T-helper 1 cell treated with Interleukin-12 subunit alpha and Interleukin-12 subunit beta and Interleukin-4 antibody, amounts not matched to agents 30 ng/mL and 1 ng/mL, for 36 hours (primary cell): ENCODE data around the gene SLC5A9. TPM values are rescaled to one million over a fixed set of nuclear protein-coding genes. Genes with fewer than 3 reads are reported as not detected.
"Not testable (repeated sequence)": the region's sequence is repeated elsewhere in the genome, so short reads cannot be mapped to it uniquely, and the experiment has no call there.

Source experiments
- intact Hi-C: fragments of 100-400 bp; cut with micrococcal nuclease; formaldehyde crosslinking; loops from one replicate; pipeline ENCODE4 v1.15.1; 2024
- total RNA-seq: library from RNA; stranded (reverse); gene quantifications from 2 replicates; pipeline ENCODE4 v1.2.3, GENCODE V29; 2022

Gene SLC5A9
- total RNA-seq, 1 donor from 2014 or later, result not detected

GRCh38 chr1:48213462-48213861, 9.1 kb upstream of the SLC5A9 start:
- intact Hi-C loops, result not testable (repeated sequence)

- intact Hi-C loops, result not testable (repeated sequence)
Observed at GRCh38 chr1:48214366-48214765, 8.2 kb upstream of the SLC5A9 start.

- intact Hi-C loops, result no loop called here
Observed at GRCh38 chr1:48214820-48215219, 7.7 kb upstream of the SLC5A9 start.

- intact Hi-C loops, result no loop called here
Observed at GRCh38 chr1:48215222-48215621, 7.3 kb upstream of the SLC5A9 start.

- intact Hi-C loops, result no loop called here
Observed at GRCh38 chr1:48215889-48216288, 6.6 kb upstream of the SLC5A9 start.

GRCh38 chr1:48216313-48216712, 6.2 kb upstream of the SLC5A9 start:
- intact Hi-C loops, result no loop called here

GRCh38 chr1:48216941-48217340, 5.6 kb upstream of the SLC5A9 start:
- intact Hi-C loops, result no loop called here

GRCh38 chr1:48217856-48218255, 4.7 kb upstream of the SLC5A9 start:
- intact Hi-C loops, result no loop called here

- intact Hi-C loops, result no loop called here
Observed at GRCh38 chr1:48219803-48220202, 2.7 kb upstream of the SLC5A9 start.

GRCh38 chr1:48221122-48221521, 1.4 kb upstream of the SLC5A9 start:
- intact Hi-C loops, result no loop called here

- intact Hi-C loops, result no loop called here
Observed at GRCh38 chr1:48221657-48222056, 859 bp upstream of the SLC5A9 start.

GRCh38 chr1:48223366-48224240, 1.1 kb downstream of the SLC5A9 start:
- intact Hi-C loops, result no loop called here

- intact Hi-C loops, result no loop called here
Observed at GRCh38 chr1:48224791-48225190, 2.3 kb downstream of the SLC5A9 start.

- intact Hi-C loops, result no loop called here
Observed at GRCh38 chr1:48225579-48225978, 3.1 kb downstream of the SLC5A9 start.

- intact Hi-C loops, result no loop called here
Observed at GRCh38 chr1:48227165-48228013, 4.9 kb downstream of the SLC5A9 start.

- intact Hi-C loops, result no loop called here
Observed at GRCh38 chr1:48228156-48228555, 5.6 kb downstream of the SLC5A9 start.

- intact Hi-C loops, result no loop called here
Observed at GRCh38 chr1:48229317-48229716, 6.8 kb downstream of the SLC5A9 start.

- intact Hi-C loops, result no loop called here
Observed at GRCh38 chr1:48230236-48230635, 7.7 kb downstream of the SLC5A9 start.

- intact Hi-C loops, result no loop called here
Observed at GRCh38 chr1:48232722-48233121, 10.2 kb downstream of the SLC5A9 start.

- intact Hi-C loops, result no loop called here
Observed at GRCh38 chr1:48233666-48234485, 11.4 kb downstream of the SLC5A9 start.

- intact Hi-C loops, result loop anchor here (1.0 kb wide), 1 partner anchor 126 kb away; no protein-coding TSS in a partner anchor
Observed at GRCh38 chr1:48235652-48236051, 13.1 kb downstream of the SLC5A9 start.
